PC-3 (cell line): ENCODE data around the gene FAM131A. TPM values are rescaled to one million over a fixed set of nuclear protein-coding genes. Genes with fewer than 3 reads are reported as not detected.

ENCODE experiments used
- ATAC-seq: fragments of 200-7000 bp; cut with Tn5 transposase; 2 replicates; pipeline ENCODE4 v1.9.1; 2020; ENCODE audit warnings: mild to moderate bottlenecking, moderate library complexity
- BruUV-seq: library from RNA; stranded (reverse); fragments of 400-500 nt; replicated peaks from 2 replicates; lab custom pipeline; 2021; lab: Mats Ljungman, UMichigan
- CTCF ChIA-PET: fragments of 300-600 bp; sonication (Branson Sonifier 250); formaldehyde crosslinking; loops from one replicate; lab custom pipeline; 2022; ENCODE audit warnings: antibody characterized with exemption; lab: Charles Lee
- POLR2A ChIA-PET: fragments of 300-600 bp; sonication (Branson Sonifier 250); formaldehyde crosslinking; loops from one replicate; lab custom pipeline; 2022; ENCODE audit warnings: antibody characterized with exemption; ENCODE audit not compliant: unreplicated experiment; lab: Charles Lee
- DNase-seq: peaks from one replicate; pipeline ENCODE4 v3.0.0-alpha.2; 2015
- H2AFZ ChIP-seq: fragments of 300-600 bp; sonication (generic); 2 replicates; pipeline ENCODE4 v1.6.0; 2016; ENCODE audit warnings: antibody characterized with exemption, low read length
- H3F3A ChIP-seq: fragments of 300-600 bp; sonication (generic); one replicate; pipeline ENCODE4 v1.6.0; 2017; ENCODE audit warnings: antibody characterized with exemption, low read length, control low read depth, mild to moderate bottlenecking; ENCODE audit not compliant: unreplicated experiment
- H3K27ac ChIP-seq: fragments of 300-600 bp; sonication (generic); 2 replicates; pipeline ENCODE4 v1.5.1; 2016; ENCODE audit warnings: mild to moderate bottlenecking, low read length
- H3K27me3 ChIP-seq: fragments of 300-600 bp; sonication (generic); 2 replicates; pipeline ENCODE4 v1.6.1; 2016; ENCODE audit warnings: low read length, mixed read lengths
- H3K36me3 ChIP-seq: fragments of 300-600 bp; sonication (generic); 2 replicates; pipeline ENCODE4 v1.6.1; 2016; ENCODE audit warnings: low read depth, mixed run types, low read length, mixed read lengths
- H3K4me1 ChIP-seq: fragments of 300-600 bp; sonication (generic); 2 replicates; pipeline ENCODE4 v1.5.1; 2016; ENCODE audit warnings: low read length; ENCODE audit not compliant: insufficient read depth
- H3K4me2 ChIP-seq: fragments of 300-600 bp; sonication (generic); 2 replicates; pipeline ENCODE4 v1.6.0; 2016; ENCODE audit warnings: low read length
- H3K4me3 ChIP-seq: fragments of 300-600 bp; sonication (generic); 2 replicates; pipeline ENCODE4 v1.5.1; 2016; ENCODE audit warnings: mild to moderate bottlenecking, low read length, mixed read lengths
- H3K79me2 ChIP-seq: fragments of 300-600 bp; sonication (generic); 2 replicates; pipeline ENCODE4 v1.6.1; 2017; ENCODE audit warnings: low read length, mixed read lengths
- H3K9ac ChIP-seq: fragments of 300-600 bp; sonication (generic); 2 replicates; pipeline ENCODE4 v1.6.0; 2016; ENCODE audit warnings: mild to moderate bottlenecking, low read length
- H3K9me2 ChIP-seq: fragments of 300-600 bp; sonication (generic); replicated peaks from 2 replicates; pipeline ENCODE4 v1.6.1; 2016; ENCODE audit warnings: mixed run types, low read length, mixed read lengths
- H3K9me3 ChIP-seq: fragments of 300-600 bp; sonication (generic); 2 replicates; pipeline ENCODE4 v1.6.1; 2016; ENCODE audit warnings: low read length, mixed read lengths
- H4K20me1 ChIP-seq: fragments of 300-600 bp; sonication (generic); 2 replicates; pipeline ENCODE4 v1.6.1; 2016; ENCODE audit warnings: low read length, mixed read lengths
- CTCF ChIP-seq: fragments of 300-600 bp; sonication (generic); conservative IDR thresholded peaks from 2 replicates; pipeline ENCODE4 v1.5.1; 2017; ENCODE audit warnings: antibody characterized with exemption, low read depth, mild to moderate bottlenecking, low read length
- EZH2 ChIP-seq: fragments of 300-600 bp; sonication (generic); IDR thresholded peaks from one replicate; pipeline ENCODE4 v1.6.1; 2017; ENCODE audit warnings: antibody characterized with exemption, mild to moderate bottlenecking, low read length; ENCODE audit not compliant: unreplicated experiment
- EZH2phosphoT487 ChIP-seq: fragments of 300-600 bp; sonication (generic); IDR thresholded peaks from 2 replicates; pipeline ENCODE4 v1.6.1; 2018; ENCODE audit warnings: mild to moderate bottlenecking, antibody characterized with exemption, low read length, borderline replicate concordance
- intact Hi-C: fragments of 100-400 bp; cut with micrococcal nuclease; formaldehyde crosslinking; loops from 2 replicates; pipeline ENCODE4 v1.9.0; 2023
- total RNA-seq: library from RNA; depleted of rRNA; stranded (reverse); fragments of >200 nt; gene quantifications from 2 replicates; pipeline ENCODE4 v1.2.3, GENCODE V29; 2014; rRNA removed

The FAM131A gene
- total RNA-seq, 1 experiment from 2014 or later = 21.9 TPM

- Histone ChIP-seq H3K27me3 (peaks cover 38% of the 10 kb centered on the region), H3K4me2 (no peak overlapping the region), H3K4me3 (no peak overlapping the region), H2AFZ (no peak overlapping the region), H3K9me3 (no peaks in the 10 kb centered on the region), H4K20me1 (no peaks in the 10 kb centered on the region), H3K79me2 (no peaks in the 10 kb centered on the region), H3K27ac (no peak overlapping the region), H3F3A (no peaks in the 10 kb centered on the region), H3K9ac (no peak overlapping the region), H3K36me3 (no peaks in the 10 kb centered on the region), H3K4me1 (no peaks in the 10 kb centered on the region), H3K9me2 (no peaks in the 10 kb centered on the region)
- no peak for DNase-seq
- ChIA-PET CTCF (no interaction called here), POLR2A (no interaction called here)
- intact Hi-C loops = no loop called here
- ATAC-seq = no peak
- BruUV-seq = no TSS peak
- TF ChIP-seq EZH2phosphoT487 (no peak), CTCF (no peak), EZH2 (no peak)
These were observed 52.6 kb downstream of the FAM131A start for GRCh38 chr3:184389935-184390528.

- ATAC-seq (no peak), DNase-seq (no peak)
- Histone ChIP-seq H3K9me2 (no peaks in the 10 kb centered on the region), H3K4me2 (no peak overlapping the region), H2AFZ (no peak overlapping the region), H3K27me3 (peaks cover 45% of the 10 kb centered on the region), H3K36me3 (no peaks in the 10 kb centered on the region), H3K4me3 (no peak overlapping the region), H4K20me1 (no peaks in the 10 kb centered on the region), H3K4me1 (no peaks in the 10 kb centered on the region), H3K9ac (no peak overlapping the region), H3K9me3 (no peaks in the 10 kb centered on the region), H3K79me2 (no peaks in the 10 kb centered on the region), H3F3A (no peaks in the 10 kb centered on the region), H3K27ac (no peak overlapping the region)
- ChIA-PET POLR2A (no interaction called here), CTCF (no interaction called here)
- BruUV-seq = no TSS peak
- intact Hi-C loops = no loop called here
- no peak for TF ChIP-seq CTCF
- TF ChIP-seq EZH2phosphoT487 = no peak
- no peak for TF ChIP-seq EZH2
These were observed 53.9 kb downstream of the FAM131A start for GRCh38 chr3:184391266-184391665.

DNA sequence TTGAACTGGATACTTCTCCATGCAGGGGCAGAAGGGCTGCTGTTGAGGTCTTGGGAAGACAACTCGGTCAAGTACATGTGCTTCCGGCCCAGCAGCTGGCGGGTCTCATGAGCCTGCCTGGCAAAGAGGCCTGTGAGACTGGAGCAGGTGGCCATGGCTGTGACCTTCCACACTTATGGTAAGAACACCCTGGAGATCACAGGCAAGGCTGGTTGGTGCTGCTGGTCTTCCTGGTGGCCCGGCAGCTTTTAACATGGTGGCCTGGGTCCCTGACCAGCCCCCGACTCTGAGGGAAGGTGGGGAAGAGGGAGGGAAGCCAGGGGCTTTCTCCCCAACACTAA is 57.9 kb downstream of the FAM131A start:
- Histone ChIP-seq H3K27ac (no peak overlapping the region), H3K4me3 (no peak overlapping the region), H3F3A (no peaks in the 10 kb centered on the region), H2AFZ (no peak overlapping the region), H3K36me3 (no peaks in the 10 kb centered on the region), H3K27me3 (peaks cover 36% of the 10 kb centered on the region), H3K4me1 (no peaks in the 10 kb centered on the region), H3K79me2 (no peaks in the 10 kb centered on the region), H3K4me2 (no peak overlapping the region), H3K9me3 (no peaks in the 10 kb centered on the region), H3K9ac (no peak overlapping the region), H3K9me2 (no peaks in the 10 kb centered on the region), H4K20me1 (no peaks in the 10 kb centered on the region)
- ChIA-PET CTCF (no interaction called here), POLR2A (no interaction called here)
- ATAC-seq = no peak
- intact Hi-C loops = no loop called here
- TF ChIP-seq EZH2phosphoT487 (no peak), CTCF (no peak), EZH2 (no peak)
- no peak for DNase-seq
- BruUV-seq = no TSS peak

Other genes starting within 250 kb of the FAM131A start
- not detected in 2 replicates for gene HTR3E, start 240.5 kb upstream of the FAM131A start, total RNA-seq
- 51.3 and 57.0 TPM in 2 replicates for gene EIF2B5, start 202.2 kb upstream of the FAM131A start, total RNA-seq
- gene DVL3, start 182.2 kb upstream of the FAM131A start, total RNA-seq = 50.6 and 56.1 TPM in 2 replicates
- 522 and 538 TPM in 2 replicates for gene AP2M1, start 162.7 kb upstream of the FAM131A start, total RNA-seq
- 84.7 and 85.5 TPM in 2 replicates for gene ABCF3, start 151.4 kb upstream of the FAM131A start, total RNA-seq
- gene VWA5B2, start 108.0 kb upstream of the FAM131A start, total RNA-seq = 1.4 and 1.9 TPM in 2 replicates
- gene ALG3, start 88.6 kb upstream of the FAM131A start, total RNA-seq = 65.9 and 89.0 TPM in 2 replicates
- 27.3 and 37.8 TPM in 2 replicates for gene EEF1AKMT4, start 87.9 kb upstream of the FAM131A start, total RNA-seq
- gene CAMK2N2, start 76.0 kb upstream of the FAM131A start, total RNA-seq = 1.1 and 1.2 TPM in 2 replicates
- not detected in 2 replicates for gene ECE2, start 61.6 kb upstream of the FAM131A start, total RNA-seq
- 1,057 and 1,393 TPM in 2 replicates for gene PSMD2, start 38.4 kb upstream of the FAM131A start, total RNA-seq
- gene EIF4G1, start 23.0 kb upstream of the FAM131A start, total RNA-seq = 463 and 599 TPM in 2 replicates
- gene CLCN2, start 24.0 kb downstream of the FAM131A start, total RNA-seq = 13.0 and 17.0 TPM in 2 replicates
- gene POLR2H, start 24.1 kb downstream of the FAM131A start, total RNA-seq = 184 and 193 TPM in 2 replicates
- gene THPO, start 40.6 kb downstream of the FAM131A start, total RNA-seq = not detected in 2 replicates
- gene CHRD, start 42.5 kb downstream of the FAM131A start, total RNA-seq = not detected in 2 replicates
- 18.2 and 23.1 TPM in 2 replicates for gene EPHB3, start 224.2 kb downstream of the FAM131A start, total RNA-seq